Measurements from ENCODE around the gene PPP1R14B.

GRCh38 chr11:64250415-64251015, 3.8 kb upstream of the PPP1R14B start:
- TF ChIP-seq CTCF (IDR thresholded peaks at IDR 0.05 in 4 of 5, conservative IDR thresholded peaks at IDR 0.05 in 1 of 5) (no peak), POLR2A (IDR thresholded peaks at IDR 0.05) (no peak)

All from gastrocnemius medialis (tissue), 4 donors.